ENCODE measurements around the gene JADE1.

JADE1 gene

GRCh38 chr4:128809477-128810330 is at the start of gene JADE1:
Gene JADE1 (plus strand): TSS chr4:128809700. CDS start chr4:128831759, 22,059 bp downstream.
- peak; percentile 86 for DNase-seq (ENCODE audit: low read depth)

GRCh38 chr4:128766781-128767180 is 42.7 kb upstream of the JADE1 start:
- DNase-seq (ENCODE audit: low read depth): no peak

GRCh38 chr4:128768373-128768996 is 41.0 kb upstream of the JADE1 start:
- peak; percentile 45 for DNase-seq (ENCODE audit: low read depth)

DNA sequence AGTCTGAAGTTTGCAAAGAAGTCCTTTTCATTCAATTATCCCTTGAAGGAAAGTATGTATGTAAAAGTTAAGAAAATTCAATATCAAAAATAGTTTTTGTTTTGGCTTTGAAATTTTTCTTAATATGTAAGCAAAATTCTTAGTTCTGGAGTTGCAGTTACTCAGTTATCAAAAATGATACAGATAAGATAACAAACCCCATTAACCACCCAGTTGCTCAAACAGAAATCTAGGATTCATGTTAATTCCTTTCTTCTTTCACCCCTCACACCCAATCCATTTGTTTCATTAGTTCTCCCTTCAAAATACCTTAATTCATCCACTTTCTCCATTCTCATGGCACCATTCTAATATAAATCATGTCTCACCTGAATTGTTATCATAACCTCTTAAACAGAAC is 40.5 kb upstream of the JADE1 start:
- no peak for DNase-seq (ENCODE audit: low read depth)

- no peak for DNase-seq (ENCODE audit: low read depth)
These were observed 38.7 kb upstream of the JADE1 start for GRCh38 chr4:128770807-128771206.

- DNase-seq (ENCODE audit: low read depth): no peak
These were observed 34.0 kb upstream of the JADE1 start for GRCh38 chr4:128775477-128775876.

GRCh38 chr4:128775916-128776315 is 33.6 kb upstream of the JADE1 start:
- DNase-seq (ENCODE audit: low read depth): no peak

DNA sequence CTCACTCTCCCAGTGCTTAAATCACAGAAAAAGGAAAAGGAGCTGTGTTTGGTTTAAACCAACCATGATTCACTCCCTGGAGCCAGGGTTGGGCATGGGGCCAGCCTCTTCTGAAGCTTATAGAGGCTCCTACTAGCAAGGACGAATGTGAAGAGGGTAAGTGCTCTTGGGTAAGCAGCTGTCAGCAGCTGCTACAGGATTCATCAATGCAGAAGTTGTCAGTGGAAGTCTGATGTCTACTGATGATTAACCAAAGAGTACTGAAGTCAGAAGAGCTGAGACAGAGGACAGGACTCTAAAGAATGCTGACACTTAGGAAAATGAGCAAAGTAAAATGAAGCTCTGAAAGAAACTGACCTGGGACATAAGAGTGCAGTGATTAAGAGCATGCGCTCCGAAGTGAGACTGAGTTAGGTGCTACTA is 32.7 kb upstream of the JADE1 start:
- peak; percentile 78 for DNase-seq (ENCODE audit: low read depth)

DNA sequence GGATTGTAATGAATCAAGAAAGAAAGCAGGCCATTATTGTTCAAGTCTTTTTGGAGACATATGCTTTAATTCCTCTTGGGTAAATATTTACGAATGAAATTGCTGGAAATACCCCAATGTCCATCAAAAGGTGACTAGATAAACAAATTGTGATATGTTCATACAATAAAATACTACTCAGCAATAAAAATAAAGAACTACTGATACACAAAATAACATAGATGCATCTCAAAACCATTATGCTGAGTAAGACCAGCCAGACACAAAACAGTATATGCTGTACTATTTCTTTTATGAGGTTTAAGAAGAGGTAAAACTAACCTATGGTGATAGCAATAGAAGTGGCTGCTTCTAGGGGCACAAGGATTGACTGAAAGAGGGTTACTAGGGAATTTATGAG is 28.8 kb upstream of the JADE1 start:
- no peak for DNase-seq (ENCODE audit: low read depth)

DNA sequence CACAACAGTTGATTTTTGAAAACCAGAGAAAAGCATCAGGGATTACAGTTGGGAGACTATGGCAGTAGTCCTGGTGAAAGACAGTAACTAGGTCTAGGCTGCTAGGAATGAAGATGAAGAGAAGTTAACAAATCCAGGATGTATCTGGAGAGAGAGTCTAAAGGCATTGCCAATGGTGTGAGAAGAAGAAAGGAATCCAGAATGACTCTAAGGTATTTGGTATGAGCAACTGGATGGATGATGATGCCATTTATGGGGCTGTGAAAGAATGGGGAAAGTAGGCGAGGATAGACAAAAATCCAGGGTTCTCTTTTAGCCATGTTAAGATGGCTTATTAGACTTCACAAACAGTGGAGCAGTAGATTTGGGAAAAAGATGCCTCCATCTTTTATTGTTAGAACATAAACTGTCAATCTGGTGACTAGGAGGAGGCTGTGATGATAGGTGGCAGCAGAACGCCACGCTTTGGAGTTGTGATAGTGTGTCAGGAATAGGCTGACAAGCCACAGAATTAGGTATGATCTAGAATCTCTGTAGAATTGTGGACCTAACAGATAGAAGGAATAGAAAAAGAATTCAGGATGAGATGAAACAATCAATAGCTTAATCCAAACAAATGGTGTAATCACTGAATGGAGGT is 27.3 kb upstream of the JADE1 start:
- DNase-seq (ENCODE audit: low read depth): no peak

GRCh38 chr4:128782875-128783614 is 26.5 kb upstream of the JADE1 start:
- no peak for DNase-seq (ENCODE audit: low read depth)

GRCh38 chr4:128787509-128788311 is 21.8 kb upstream of the JADE1 start:
- no peak for DNase-seq (ENCODE audit: low read depth)

DNA sequence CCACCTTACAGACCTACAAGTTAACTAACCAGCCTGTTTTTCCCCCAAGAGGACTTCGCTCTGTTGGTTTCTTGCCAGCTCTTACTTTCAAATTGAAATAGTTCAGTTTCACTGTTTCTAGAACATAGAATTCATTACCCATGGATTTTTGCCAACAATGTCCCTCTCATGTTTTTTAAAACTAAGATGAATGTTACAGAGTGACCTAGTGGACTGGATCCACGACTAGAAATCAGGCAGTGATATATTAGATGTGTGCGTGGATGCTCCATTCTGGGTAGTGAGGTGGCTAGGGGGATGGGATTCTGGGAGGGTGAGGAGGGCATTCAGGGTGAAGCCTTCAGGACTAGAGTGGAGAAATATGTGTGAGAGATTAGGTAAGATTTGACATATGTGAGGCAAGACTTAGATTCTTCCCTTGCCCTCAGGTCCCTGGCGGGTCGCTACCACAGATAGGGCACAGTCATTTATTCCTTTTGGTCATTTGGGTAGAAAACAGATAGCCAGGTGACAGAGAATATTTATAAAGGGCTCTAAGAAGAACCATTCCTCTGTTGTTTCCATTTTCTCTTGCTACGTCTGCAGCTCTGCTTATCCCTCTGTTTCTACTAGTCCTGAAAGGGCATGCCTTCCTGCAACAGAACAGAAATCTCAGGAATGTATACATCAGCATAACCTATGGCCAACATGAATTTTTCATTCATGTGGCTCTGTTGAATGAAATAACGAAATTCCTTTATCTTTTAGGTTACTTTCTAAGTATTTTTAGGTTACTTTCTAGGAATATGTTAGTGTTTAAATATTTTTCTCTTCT is 15.4 kb upstream of the JADE1 start:
- no peak for DNase-seq (ENCODE audit: low read depth)

DNA sequence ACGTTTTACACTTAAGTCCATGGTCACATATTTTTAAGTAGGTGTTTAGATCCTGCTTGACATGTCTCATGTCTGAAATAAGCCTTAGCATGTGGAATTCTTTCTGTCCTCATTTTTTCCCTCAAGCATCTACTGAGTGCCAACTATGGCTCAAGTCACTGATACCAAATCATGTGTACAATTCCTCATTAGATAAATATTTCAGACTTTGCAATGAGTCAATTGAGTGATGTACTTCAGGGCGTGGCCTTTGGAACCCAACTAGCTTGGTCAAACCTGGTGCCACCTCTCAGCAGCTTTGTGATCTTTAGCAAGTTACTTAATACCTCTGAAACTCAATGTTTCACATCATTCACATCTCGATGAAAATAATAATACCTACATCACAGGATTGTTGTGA is 12.6 kb upstream of the JADE1 start:
- DNase-seq (ENCODE audit: low read depth): no peak

GRCh38 chr4:128800284-128800683 is 9.2 kb upstream of the JADE1 start:
- DNase-seq (ENCODE audit: low read depth): no peak

- no peak for DNase-seq (ENCODE audit: low read depth)
These were observed 8.7 kb upstream of the JADE1 start for GRCh38 chr4:128800701-128801284.

DNA sequence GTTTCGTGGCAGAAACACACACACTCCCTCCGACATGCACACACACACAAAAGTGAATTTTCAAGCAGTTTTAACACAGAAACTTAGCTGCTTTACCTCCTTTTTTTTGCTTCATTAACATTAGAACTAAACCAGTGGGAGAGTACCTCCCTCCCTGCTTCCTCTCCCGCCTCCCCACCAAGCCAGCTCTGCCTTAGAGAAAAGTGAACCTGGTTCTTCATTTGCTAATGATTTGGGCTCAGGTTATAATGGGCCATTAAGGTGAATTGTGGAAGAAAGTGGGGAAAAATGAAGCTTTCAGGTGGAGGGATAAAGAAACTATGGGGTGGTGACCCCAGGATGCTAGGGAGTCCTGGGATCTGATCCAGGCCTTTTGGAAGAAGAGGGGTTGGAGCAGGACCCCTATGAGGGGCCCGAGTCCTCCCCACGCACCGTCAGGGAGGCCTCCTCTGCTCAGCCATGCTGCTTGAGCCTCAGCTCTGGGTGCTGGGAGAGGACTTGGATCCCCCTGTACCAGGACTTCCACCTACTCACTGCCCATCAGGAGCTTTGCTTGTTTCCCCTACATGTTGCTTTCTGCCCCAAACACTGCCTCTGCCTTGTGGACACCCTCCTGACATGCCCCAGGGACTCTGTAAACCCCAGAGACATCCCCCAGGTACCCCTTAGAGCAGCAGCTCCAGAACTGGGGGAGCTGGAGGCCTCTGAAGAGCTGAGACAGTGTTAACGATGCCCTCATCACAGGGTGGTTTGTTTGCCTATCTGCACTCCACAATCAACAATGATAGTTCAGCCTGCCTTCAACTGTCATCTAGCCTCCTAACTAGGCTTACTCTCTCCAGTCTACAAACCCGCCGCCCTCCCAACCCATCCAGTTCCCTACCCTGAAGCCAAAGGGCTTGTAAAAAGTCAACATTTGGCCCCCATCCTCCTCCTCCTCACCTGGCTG is 6.5 kb upstream of the JADE1 start:
- no peak for DNase-seq (ENCODE audit: low read depth)

- DNase-seq (ENCODE audit: low read depth): no peak
These were observed 5.7 kb upstream of the JADE1 start for GRCh38 chr4:128803783-128804182.

- DNase-seq (ENCODE audit: low read depth): no peak
These were observed 901 bp downstream of the JADE1 start for GRCh38 chr4:128810331-128810870.

Data from non-pigmented ciliary epithelial cell (primary cell).